EH (cell line): ENCODE data around the gene IFNAR1.

Source experiments
- DNase-seq: peaks from one replicate; pipeline ENCODE4 v3.0.0-alpha.2; 2015; ENCODE audit warnings: low read depth

The IFNAR1 gene

DNA sequence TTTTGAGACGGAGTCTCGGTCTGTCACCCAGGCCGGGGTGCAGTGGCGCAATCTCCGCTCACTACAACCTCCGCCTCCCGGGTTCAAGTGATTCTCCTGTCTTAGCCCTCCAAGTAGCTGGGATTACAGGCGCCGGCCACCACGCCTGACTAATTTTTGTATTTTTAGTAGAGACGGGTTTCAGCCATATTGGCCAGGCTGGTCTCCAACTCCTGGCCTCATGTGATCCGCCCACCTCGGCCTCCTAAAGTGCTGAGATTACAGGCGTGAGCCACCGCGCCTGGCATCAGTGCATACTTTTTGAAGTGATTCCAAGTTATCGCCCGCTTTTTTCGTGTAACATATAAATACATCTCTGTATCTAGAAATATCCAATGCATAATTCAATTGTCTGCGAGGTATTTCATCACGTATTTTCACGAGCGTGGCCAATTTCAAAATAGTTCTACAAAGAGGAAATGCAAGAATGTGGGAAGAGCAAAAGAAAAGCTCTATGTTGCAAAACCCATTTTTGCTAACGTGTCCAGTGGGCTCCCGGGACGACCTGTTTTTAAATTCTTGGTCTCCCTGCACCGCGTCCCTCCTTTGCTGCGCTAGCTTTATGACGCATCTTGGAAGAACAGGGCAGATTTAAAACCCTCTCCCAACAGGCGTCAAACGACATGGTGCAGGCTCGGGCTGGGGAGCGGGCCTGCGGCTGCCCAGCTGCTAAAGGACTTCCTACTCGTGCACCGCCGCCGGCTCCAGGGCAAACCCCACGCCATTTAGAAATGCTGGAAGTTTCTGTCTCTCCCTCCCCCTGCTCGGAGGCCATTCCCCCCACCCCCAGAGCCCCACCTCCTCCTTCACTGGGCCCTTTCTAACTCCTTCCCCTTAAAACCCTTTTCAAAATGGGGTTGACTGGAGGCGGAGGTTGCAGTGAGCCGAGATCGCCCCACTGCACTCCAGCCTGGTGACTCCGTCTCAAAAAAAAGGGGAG, 77.5 kb downstream of the IFNAR1 start:
- peak; percentile 89 for DNase-seq

DNA sequence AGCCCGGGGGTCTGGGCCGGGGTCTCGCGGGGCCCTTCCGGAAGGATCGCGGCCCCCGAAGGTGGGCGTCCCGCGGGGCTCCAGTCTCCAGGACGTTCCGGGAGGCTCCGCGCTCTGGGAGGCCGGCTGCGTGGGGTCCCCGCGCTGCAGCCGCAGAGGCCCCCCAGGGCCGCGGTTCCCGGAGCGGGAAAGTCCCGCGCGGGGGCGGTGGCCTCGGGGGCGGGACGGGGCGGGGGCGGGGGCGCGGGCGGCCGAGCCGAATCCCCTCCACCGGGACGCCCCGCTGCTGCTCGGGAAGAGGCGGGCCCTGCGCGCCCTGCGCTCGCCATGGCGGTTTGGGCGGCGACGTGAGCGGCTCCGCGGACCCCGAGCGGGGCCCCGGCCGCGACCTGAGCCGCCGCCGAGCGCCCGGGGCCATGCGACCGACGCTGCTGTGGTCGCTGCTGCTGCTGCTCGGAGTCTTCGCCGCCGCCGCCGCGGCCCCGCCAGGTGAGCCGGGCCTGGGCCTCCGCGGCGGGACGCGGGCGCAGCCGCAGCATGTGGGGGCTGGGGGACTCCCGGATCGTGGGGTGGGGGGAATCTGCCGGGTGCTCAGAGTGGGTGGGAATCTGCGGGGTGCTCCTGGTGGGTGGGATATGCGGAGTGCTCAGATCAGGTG, 78.5 kb downstream of the IFNAR1 start, which contains the start of gene IFNGR2:
Gene IFNGR2, plus strand, starts transcription at position 286 of the 658 bp plus-strand sequence. Its CDS starts 131 bp downstream, at position 417.
- DNase-seq = peak; percentile 45

DNA sequence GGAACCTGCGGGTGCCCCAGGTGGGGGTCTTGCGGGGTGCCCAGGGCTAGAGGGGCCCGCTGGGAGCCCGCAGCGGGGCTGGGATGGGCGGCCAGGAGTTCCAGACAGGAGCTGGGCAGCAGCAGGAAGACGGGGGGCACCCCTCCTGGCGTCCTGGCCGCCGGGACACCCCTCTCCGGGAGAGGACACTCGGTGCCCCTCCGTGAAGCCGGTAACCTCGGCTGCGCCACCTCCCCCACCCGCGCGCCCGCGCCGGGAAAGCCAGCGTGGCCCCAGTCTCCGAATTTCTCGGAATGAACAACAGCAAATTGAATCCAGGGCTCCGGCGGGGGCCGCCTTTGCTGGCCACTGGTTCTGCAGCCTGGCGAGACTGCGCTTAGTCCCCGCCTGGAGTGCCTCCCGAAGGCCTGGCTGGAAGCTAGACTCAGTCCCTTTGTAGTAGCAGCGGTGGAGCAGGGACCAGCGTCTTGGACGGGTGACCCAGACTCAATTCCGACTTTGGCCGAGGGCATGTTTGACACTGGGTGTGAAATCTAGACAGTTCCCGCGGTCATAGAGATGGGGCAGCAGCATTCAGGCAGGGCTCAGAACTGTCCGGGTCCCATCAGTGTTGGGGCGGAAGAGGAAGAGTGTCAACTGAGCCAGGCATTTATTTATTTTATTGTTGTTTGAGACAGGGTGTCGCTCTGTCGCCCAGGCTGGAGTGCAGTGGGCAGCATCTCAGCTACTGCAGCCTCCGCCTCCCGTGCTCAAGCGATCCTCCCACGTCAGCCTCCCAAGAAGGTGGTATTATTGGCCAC, 79.2 kb downstream of the IFNAR1 start:
- peak; percentile 68 for DNase-seq

DNA sequence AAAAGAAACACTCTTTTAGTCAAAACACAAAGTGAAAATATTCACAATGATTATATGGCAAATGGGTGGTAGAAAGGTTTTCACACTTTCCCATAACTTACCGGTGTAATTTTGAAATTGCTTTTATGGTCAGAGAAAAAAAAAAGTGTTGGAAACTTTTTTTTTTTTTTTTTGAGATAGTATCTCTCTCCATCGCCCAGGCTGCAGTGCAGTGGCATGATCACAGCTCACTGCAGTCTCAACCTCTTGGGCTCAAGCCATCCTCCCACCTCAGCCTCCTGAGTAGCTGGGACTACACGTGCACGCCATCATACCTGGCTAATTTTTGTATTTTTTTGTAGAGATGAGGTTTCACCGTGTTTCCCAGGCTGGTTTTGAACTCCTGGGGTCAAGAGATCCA, 81.7 kb downstream of the IFNAR1 start:
- no peak for DNase-seq
